Naive thymus-derived CD4-positive, alpha-beta T cell (primary cell): Measurements from ENCODE around the gene BCDIN3D. TPM values are rescaled to one million over a fixed set of nuclear protein-coding genes. Genes with fewer than 3 reads are reported as not detected.
A peak's percentile ranks its signal among the peaks of the same experiment; 100 is the strongest.

Experiments used
- ATAC-seq: fragments of 150-1000 bp; cut with Tn5 transposase; 2 replicates; pipeline ENCODE4 v1.10.0; 2021; ENCODE audit warnings: mild to moderate bottlenecking, moderate library complexity
- CTCF ChIA-PET: fragments of 350-600 bp; sonication (Branson Sonifier 250); formaldehyde crosslinking; loops from one replicate; lab custom pipeline; 2021; ENCODE audit warnings: antibody characterized with exemption; lab: Charles Lee
- POLR2A ChIA-PET: fragments of 350-600 bp; sonication (Branson Sonifier 250); formaldehyde crosslinking; loops from one replicate; lab custom pipeline; 2021; ENCODE audit warnings: antibody characterized with exemption, inconsistent platforms; lab: Charles Lee
- DNase-seq, 9 donors: peaks; one replicate each; pipeline versions ENCODE4 v3.0.0 to v3.0.0-alpha.2; 2020 to 2022; ENCODE audit warnings: mixed read lengths in 1 of 9
- H3K27ac ChIP-seq: one replicate; pipeline ENCODE4 v1.7.0; 2013; ENCODE audit warnings: mild to moderate bottlenecking, low read depth, low read length, moderate library complexity
- H3K27me3 ChIP-seq, 2 donors: one replicate each; pipeline ENCODE4 v1.7.0; 2013; ENCODE audit warnings: low read length in 2 of 2, mild to moderate bottlenecking in 2 of 2, moderate library complexity in 2 of 2; ENCODE audit not compliant: control insufficient read depth in 2 of 2, insufficient read depth in 2 of 2
- H3K36me3 ChIP-seq, 3 experiments: 1 replicate in 2 of 3; 2 replicates in 1 of 3; pipeline ENCODE4 v1.7.0; 2013; ENCODE audit warnings: low read length in 3 of 3, mild to moderate bottlenecking in 3 of 3, moderate library complexity in 1 of 3; ENCODE audit not compliant: insufficient read depth in 3 of 3, control insufficient read depth in 2 of 3
- H3K4me1 ChIP-seq, 2 donors: one replicate each; pipeline ENCODE4 v1.7.0; 2013; ENCODE audit warnings: low read length in 2 of 2, mild to moderate bottlenecking in 2 of 2, moderate library complexity in 1 of 2; ENCODE audit not compliant: control insufficient read depth in 2 of 2, insufficient read depth in 2 of 2
- H3K4me3 ChIP-seq: 2 replicates; pipeline ENCODE4 v1.7.0; 2013; ENCODE audit warnings: mild to moderate bottlenecking, low read length
- H3K9me3 ChIP-seq, 3 experiments: 1 replicate in 2 of 3; 2 replicates in 1 of 3; pipeline ENCODE4 v1.7.0; 2013; ENCODE audit warnings: low read length in 3 of 3; ENCODE audit not compliant: control insufficient read depth in 2 of 3
- H3K27ac Mint-ChIP-seq, 9 donors: one replicate each; pipeline ENCODE4 v1.8.0; 2020 to 2022; ENCODE audit warnings: mixed read lengths in 9 of 9, mild to moderate bottlenecking in 8 of 9, moderate library complexity in 5 of 9, inconsistent platforms in 2 of 9
- H3K27me3 Mint-ChIP-seq, 5 donors: one replicate each; pipeline ENCODE4 v1.8.0; 2021 to 2022; ENCODE audit warnings: mixed read lengths in 5 of 5, mild to moderate bottlenecking in 1 of 5
- H3K36me3 Mint-ChIP-seq, 5 donors: one replicate each; pipeline ENCODE4 v1.8.0; 2020 to 2022; ENCODE audit warnings: mixed read lengths in 5 of 5, mild to moderate bottlenecking in 3 of 5, inconsistent platforms in 1 of 5
- H3K4me1 Mint-ChIP-seq, 7 donors: one replicate each; pipeline ENCODE4 v1.8.0; 2020 to 2022; ENCODE audit warnings: mixed read lengths in 7 of 7, mild to moderate bottlenecking in 3 of 7, inconsistent platforms in 1 of 7
- H3K4me3 Mint-ChIP-seq, 10 donors: one replicate each; pipeline ENCODE4 v1.8.0; 2020 to 2022; ENCODE audit warnings: mild to moderate bottlenecking in 10 of 10, mixed read lengths in 10 of 10, moderate library complexity in 6 of 10, inconsistent platforms in 2 of 10
- H3K9me3 Mint-ChIP-seq, 11 donors: one replicate each; pipeline ENCODE4 v1.8.0; 2020 to 2022; ENCODE audit warnings: mixed read lengths in 11 of 11, mild to moderate bottlenecking in 4 of 11, inconsistent platforms in 1 of 11, moderate library complexity in 1 of 11
- intact Hi-C, 2 donors: fragments of 100-400 bp; cut with micrococcal nuclease; formaldehyde crosslinking; loops; one replicate each; pipeline ENCODE4 v1.15.1; 2023
- polyA plus RNA-seq, 2 donors: library from polyadenylated mRNA; unstranded; fragments of 300-500 nt; fragmentation: Illumina TruSeq; gene quantifications; one replicate each; pipeline ENCODE4 v1.2.3, GENCODE V29; 2021
- total RNA-seq, 6 experiments: library from RNA in 5 of 6; stranded (reverse) in 5 of 6; gene quantifications; 1 replicate in 5 of 6; 2 replicates in 1 of 6; pipeline ENCODE4 v1.2.3 and lab custom pipeline; 2021 to 2026

BCDIN3D gene
- total and polyA plus RNA-seq, 7 experiments from 2014 or later = 3.7 to 17.4 (median 6.8) TPM

DNA sequence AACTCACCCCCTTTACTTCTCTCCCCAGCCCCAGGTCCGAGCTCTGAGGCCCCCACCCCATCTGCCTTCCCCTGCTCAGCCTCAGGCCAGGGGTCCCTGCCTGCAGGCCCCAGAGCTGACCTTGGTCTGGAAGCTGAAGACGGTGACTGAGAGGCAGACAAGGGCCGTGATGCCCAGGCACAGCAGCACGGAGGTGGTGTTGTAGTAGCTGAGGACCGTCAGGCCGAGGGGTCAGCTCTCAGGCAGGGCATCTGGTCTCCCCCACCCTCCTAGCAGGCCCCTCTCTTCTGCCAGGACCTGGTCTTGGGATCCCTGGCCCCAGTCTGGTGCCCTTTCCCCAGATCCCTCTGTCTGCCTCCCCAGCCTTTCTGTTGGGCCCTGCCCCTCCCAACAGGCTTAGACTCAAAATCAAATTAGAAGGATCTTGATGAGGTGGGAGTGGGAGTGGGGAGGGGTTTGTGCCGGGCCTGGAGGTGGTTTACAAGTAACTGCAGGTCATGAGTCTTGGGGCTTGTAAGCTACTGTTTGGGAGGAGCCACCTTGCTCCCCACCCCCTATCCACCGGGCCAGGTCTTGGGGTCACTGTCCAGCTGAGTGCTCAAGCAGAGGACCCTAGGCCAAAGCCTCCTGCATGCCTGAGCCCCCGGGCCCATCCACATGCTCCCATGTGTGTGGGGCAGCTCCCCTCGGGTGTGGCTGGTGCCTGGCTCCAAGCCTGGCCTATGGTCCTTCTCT, 46.6 kb upstream of the BCDIN3D start:
- POLR2A ChIA-PET = no interaction called here
- intact Hi-C loops = no loop called here
- Mint-ChIP-seq H3K27me3 (peaks cover 0 to 17% (median 10%) of the 10 kb centered on the region in 5 donors), H3K36me3 (no peaks in the 10 kb centered on the region), H3K4me3 (no peak overlapping the region), H3K9me3 (peaks cover 0 to 2% (median 0%) of the 10 kb centered on the region in 11 donors), H3K4me1 (peaks cover 0 to 2% (median 0%) of the 10 kb centered on the region in 7 donors), H3K27ac (no peak overlapping the region)
- Histone ChIP-seq H3K27ac (no peak overlapping the region), H3K9me3 (no peaks in the 10 kb centered on the region), H3K4me1 (no peaks in the 10 kb centered on the region), H3K36me3 (no peaks in the 10 kb centered on the region), H3K4me3 (no peak overlapping the region), H3K27me3 (no peaks in the 10 kb centered on the region)
- DNase-seq (no peak), ATAC-seq (no peak)
- CTCF ChIA-PET = interaction anchor here (1.5 kb wide), 1 partner anchor 22 kb away, joined by 4 read pairs; no protein-coding TSS in a partner anchor

DNA sequence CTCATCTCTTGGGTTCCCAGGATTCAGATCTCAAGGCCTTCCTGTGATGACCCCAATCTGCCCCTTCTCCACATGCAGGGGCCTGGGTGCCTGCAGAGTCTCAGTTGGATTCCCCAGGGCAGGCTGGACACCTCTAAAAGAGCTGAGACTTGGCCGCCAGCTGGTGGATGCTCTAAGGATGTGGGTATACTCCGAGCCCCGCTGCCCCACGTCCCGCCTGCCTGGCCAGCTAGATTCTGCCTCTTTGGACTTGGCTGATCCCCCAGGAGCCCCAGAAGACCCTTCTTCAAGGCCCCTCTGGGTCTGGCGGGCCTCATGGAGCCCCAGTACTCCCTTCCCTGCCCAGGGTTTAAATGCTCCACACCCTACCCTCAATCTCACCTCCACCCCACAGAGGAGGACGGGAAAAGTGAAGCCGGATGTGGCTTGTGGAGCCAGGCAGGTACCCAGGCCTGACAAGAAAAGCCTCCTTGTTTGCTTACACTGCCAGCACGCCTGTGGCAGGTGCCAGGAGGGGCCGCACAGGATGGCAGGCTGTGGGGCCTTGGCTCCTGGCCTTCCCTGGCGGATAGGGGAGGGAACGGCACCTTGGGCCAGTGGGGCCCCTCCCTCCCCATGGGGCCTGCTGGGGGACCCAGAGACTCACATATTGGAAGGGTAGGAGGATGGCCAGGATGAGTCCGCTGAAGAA, 45.7 kb upstream of the BCDIN3D start:
- no peaks in the 10 kb centered on the region for H3K27me3 ChIP-seq
- ATAC-seq (no peak), DNase-seq (no peak)
- Mint-ChIP-seq H3K4me1 (peaks cover 0 to 2% (median 0%) of the 10 kb centered on the region in 7 donors), H3K9me3 (peaks cover 0 to 2% (median 0%) of the 10 kb centered on the region in 11 donors), H3K4me3 (no peak overlapping the region), H3K27me3 (peaks cover 0 to 19% (median 11%) of the 10 kb centered on the region in 5 donors), H3K27ac (no peak overlapping the region), H3K36me3 (no peaks in the 10 kb centered on the region)
- no peaks in the 10 kb centered on the region for H3K36me3 ChIP-seq
- POLR2A ChIA-PET = no interaction called here
- H3K4me3 ChIP-seq = no peak overlapping the region
- H3K4me1 ChIP-seq = no peaks in the 10 kb centered on the region
- intact Hi-C loops = no loop called here
- CTCF ChIA-PET = no interaction called here
- no peak overlapping the region for H3K27ac ChIP-seq
- no peaks in the 10 kb centered on the region for H3K9me3 ChIP-seq

DNA sequence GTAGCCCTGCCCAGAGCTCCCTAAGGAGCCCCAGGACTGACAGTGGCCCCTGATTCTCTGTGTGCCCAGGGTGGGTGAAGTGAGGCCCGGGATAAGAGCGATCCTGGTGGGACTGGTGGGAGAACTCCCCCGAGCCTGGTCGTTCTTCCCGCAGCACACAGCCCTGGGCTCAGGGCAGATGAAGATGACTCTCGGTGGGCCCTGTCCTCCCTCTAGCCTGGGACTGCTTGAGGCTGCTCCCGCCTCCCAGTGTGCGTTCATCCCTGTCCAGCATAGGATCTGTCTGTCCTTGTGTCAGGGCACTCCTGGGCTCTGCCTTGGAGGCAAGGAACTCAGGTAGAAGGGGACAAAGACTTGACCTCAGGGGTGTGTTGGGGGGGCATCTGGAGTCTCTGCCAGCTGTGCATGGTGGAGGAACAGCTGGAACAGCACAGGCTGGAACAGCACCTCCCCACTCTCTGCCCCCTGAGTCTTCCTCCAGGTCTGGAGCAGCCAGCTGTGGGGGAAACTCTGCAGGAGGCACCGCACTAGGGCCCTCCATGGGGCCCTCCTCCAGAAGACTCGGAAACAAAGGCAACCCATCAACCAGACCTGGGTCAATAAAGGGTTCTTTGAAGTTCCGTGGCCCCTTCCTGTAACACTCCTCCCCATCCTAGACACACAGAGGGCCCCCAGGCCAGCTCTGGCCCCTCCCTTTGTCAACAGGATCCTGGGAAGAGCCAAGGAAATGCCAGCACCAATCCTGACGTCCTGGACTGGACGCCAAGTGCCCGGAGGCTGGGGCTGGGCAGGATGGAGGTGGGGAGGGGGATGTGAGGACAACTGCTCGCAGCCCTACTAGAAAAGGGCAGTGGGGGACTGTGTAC, 44.9 kb upstream of the BCDIN3D start:
- peaks cover 0 to 27% (median 14%) of the 10 kb centered on the region in 5 donors for H3K27me3 Mint-ChIP-seq
- Histone ChIP-seq H3K27ac (no peak overlapping the region), H3K4me1 (no peaks in the 10 kb centered on the region), H3K36me3 (no peaks in the 10 kb centered on the region), H3K27me3 (no peaks in the 10 kb centered on the region), H3K4me3 (no peak overlapping the region), H3K9me3 (no peaks in the 10 kb centered on the region)
- H3K4me1 Mint-ChIP-seq = peaks cover 0 to 2% (median 0%) of the 10 kb centered on the region in 7 donors
- no peak overlapping the region for H3K27ac Mint-ChIP-seq
- ATAC-seq (peak; percentile 32), DNase-seq (no peak)
- H3K4me3 Mint-ChIP-seq = no peak overlapping the region
- POLR2A ChIA-PET = no interaction called here
- H3K36me3 Mint-ChIP-seq = no peaks in the 10 kb centered on the region
- intact Hi-C loops = no loop called here
- peaks cover 0 to 2% (median 0%) of the 10 kb centered on the region in 11 donors for H3K9me3 Mint-ChIP-seq
- CTCF ChIA-PET = no interaction called here

DNA sequence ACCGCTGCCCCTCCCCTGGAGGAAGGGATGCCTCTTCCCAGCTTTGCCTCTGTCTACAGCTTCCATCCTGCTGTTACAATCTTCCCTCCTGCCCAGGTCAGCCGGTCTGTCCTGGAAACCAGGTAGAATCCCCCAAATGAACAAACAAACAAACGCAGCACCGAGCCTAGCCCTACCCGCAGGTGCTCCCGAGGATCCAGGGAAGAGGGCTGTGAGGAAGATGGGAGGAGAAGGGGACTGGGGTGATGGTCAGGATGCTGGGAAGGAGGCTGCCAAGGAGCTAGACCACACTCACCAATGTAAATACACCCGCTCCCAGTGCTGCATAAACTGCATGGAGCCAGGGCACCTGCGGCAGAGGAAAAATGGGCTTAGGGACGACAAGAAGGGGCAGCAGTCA, 44.2 kb upstream of the BCDIN3D start:
- H3K4me1 Mint-ChIP-seq = no peaks in the 10 kb centered on the region
- ChIA-PET CTCF (no interaction called here), POLR2A (no interaction called here)
- Histone ChIP-seq H3K9me3 (no peaks in the 10 kb centered on the region), H3K36me3 (no peaks in the 10 kb centered on the region), H3K4me1 (no peaks in the 10 kb centered on the region), H3K27me3 (no peaks in the 10 kb centered on the region), H3K4me3 (no peak overlapping the region), H3K27ac (no peak overlapping the region)
- DNase-seq (no peak), ATAC-seq (no peak)
- no peaks in the 10 kb centered on the region for H3K36me3 Mint-ChIP-seq
- H3K27me3 Mint-ChIP-seq = peaks cover 0 to 21% (median 11%) of the 10 kb centered on the region in 5 donors
- no peak overlapping the region for H3K4me3 Mint-ChIP-seq
- no peak overlapping the region for H3K27ac Mint-ChIP-seq
- H3K9me3 Mint-ChIP-seq = no peaks in the 10 kb centered on the region
- intact Hi-C loops = no loop called here

DNA sequence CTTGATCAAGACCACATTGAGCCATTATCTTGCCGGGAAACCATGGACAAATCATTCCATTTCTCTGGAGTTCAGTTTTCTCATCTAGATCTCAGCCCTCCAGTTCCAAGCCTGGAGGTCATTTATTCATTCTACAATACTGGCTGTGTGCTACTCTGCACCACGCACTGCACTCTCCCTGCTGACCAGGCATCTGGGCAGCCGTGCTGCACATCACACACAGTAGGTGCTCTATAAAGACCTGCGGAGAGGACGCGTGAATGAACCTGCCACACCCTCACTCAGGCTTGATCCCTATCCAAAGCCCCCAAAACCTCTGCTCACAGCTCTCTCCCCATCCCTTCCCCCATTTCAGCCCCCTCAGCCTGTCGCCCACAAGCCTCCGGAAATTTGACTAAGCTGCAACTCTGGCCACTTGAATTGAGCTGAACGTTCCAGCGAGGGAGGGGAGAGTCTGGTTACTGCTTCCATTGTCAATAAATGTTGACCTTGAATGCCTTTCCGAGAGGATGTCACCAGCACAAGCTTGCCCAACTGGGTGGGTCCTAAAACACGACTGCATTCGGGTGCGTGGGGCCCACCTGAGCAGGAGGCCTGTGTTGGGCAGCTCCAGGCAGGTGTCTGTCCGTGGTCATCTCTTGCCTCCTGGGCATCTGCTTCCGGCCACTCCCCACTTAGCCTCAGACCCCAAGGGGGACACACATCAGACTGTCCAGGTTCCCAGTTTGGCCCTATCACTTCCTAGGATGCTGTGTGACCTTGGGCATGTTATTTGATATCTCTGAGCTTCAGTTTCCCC, 43.0 kb upstream of the BCDIN3D start:
- intact Hi-C loops = no loop called here
- Mint-ChIP-seq H3K27ac (no peak overlapping the region), H3K9me3 (no peaks in the 10 kb centered on the region), H3K4me3 (no peak overlapping the region), H3K36me3 (no peaks in the 10 kb centered on the region), H3K4me1 (no peaks in the 10 kb centered on the region), H3K27me3 (peaks cover 0 to 17% (median 10%) of the 10 kb centered on the region in 5 donors)
- H3K9me3 ChIP-seq = no peaks in the 10 kb centered on the region
- DNase-seq (no peak), ATAC-seq (no peak)
- no peak overlapping the region for H3K4me3 ChIP-seq
- H3K27me3 ChIP-seq = no peaks in the 10 kb centered on the region
- ChIA-PET POLR2A (interaction anchor here (0.6 kb wide), 1 partner anchor 20 kb away, joined by 4 read pairs; no protein-coding TSS in a partner anchor), CTCF (no interaction called here)
- H3K4me1 ChIP-seq = no peaks in the 10 kb centered on the region
- no peak overlapping the region for H3K27ac ChIP-seq
- no peaks in the 10 kb centered on the region for H3K36me3 ChIP-seq

DNA sequence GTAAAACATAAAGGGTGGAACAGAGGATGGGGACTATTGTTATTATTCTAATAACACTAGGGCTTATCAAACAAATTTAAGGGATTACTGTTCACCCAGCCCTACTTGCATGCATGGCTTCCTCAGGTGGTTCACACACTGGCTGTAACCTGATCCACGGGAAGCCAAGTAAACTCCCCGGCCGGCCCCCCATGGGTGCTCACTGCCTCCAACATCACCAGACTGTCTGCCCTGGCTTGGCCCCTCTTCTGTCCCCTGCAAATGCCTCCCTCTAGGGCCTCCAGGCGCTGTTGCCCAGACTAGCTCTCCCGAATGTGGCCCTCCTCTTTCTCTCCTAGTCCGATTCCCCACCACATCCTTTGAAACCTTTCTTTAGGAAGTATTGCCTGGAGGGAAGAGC, 42.2 kb upstream of the BCDIN3D start:
- H3K27ac Mint-ChIP-seq = no peak overlapping the region
- peaks cover 0 to 17% (median 10%) of the 10 kb centered on the region in 5 donors for H3K27me3 Mint-ChIP-seq
- H3K4me3 ChIP-seq = no peak overlapping the region
- H3K9me3 ChIP-seq = no peaks in the 10 kb centered on the region
- no peaks in the 10 kb centered on the region for H3K4me1 ChIP-seq
- intact Hi-C loops = no loop called here
- DNase-seq = no peak
- no peak overlapping the region for H3K4me3 Mint-ChIP-seq
- no peaks in the 10 kb centered on the region for H3K27me3 ChIP-seq
- CTCF ChIA-PET = no interaction called here
- H3K9me3 Mint-ChIP-seq = peaks cover 0 to 7% (median 0%) of the 10 kb centered on the region in 11 donors
- ATAC-seq = no peak
- H3K27ac ChIP-seq = no peak overlapping the region
- POLR2A ChIA-PET = no interaction called here
- H3K36me3 Mint-ChIP-seq = no peaks in the 10 kb centered on the region
- H3K36me3 ChIP-seq = no peaks in the 10 kb centered on the region
- H3K4me1 Mint-ChIP-seq = peaks cover 0 to 1% (median 0%) of the 10 kb centered on the region in 7 donors
